Keratinocyte (primary cell): ENCODE measurements around the gene COMT. TPM values are rescaled to one million over a fixed set of nuclear protein-coding genes. Genes with fewer than 3 reads are reported as not detected.

Source experiments
- DNase-seq: peaks from one replicate; pipeline ENCODE4 v3.0.0-alpha.2; 2011; ENCODE audit warnings: low read depth, missing footprints, low spot score
- FAIRE-seq: peaks from 2 replicates; lab custom pipeline; 2011; peaks lifted over from hg19 to GRCh38; lab: Jason Lieb, UNC
- H2AFZ ChIP-seq: 2 replicates; pipeline ENCODE4 v1.6.0; 2012; ENCODE audit warnings: low read length, control low read depth, inconsistent platforms; ENCODE audit not compliant: control insufficient read depth
- H3K27ac ChIP-seq: 2 replicates; pipeline ENCODE4 v1.5.1; 2011; ENCODE audit warnings: low read length; ENCODE audit not compliant: control insufficient read depth, insufficient read depth
- H3K27me3 ChIP-seq: 3 replicates; pipeline ENCODE4 v1.6.0; 2011; ENCODE audit warnings: low read length; ENCODE audit not compliant: control insufficient read depth, insufficient read depth; ENCODE audit errors: extremely low read depth
- H3K36me3 ChIP-seq, 2 experiments: 2 replicates in 1 of 2; 3 replicates in 1 of 2; pipeline ENCODE4 v1.5.1; 2011; ENCODE audit warnings: low read length in 2 of 2, mild to moderate bottlenecking in 1 of 2; ENCODE audit not compliant: control insufficient read depth in 2 of 2, insufficient read depth in 2 of 2; ENCODE audit errors: extremely low read depth in 1 of 2
- H3K4me1 ChIP-seq: 3 replicates; pipeline ENCODE4 v1.5.1; 2011; ENCODE audit warnings: low read length; ENCODE audit not compliant: control insufficient read depth, insufficient read depth; ENCODE audit errors: extremely low read depth
- H3K4me2 ChIP-seq: 3 replicates; pipeline ENCODE4 v1.6.0; 2011; ENCODE audit warnings: low read depth, low read length; ENCODE audit not compliant: control insufficient read depth, insufficient read depth; ENCODE audit errors: extremely low read depth
- H3K4me3 ChIP-seq, 3 experiments: fragments of 200-600 bp in 1 of 3; sonication (generic) in 1 of 3; 2 replicates in 2 of 3; 3 replicates in 1 of 3; pipeline ENCODE4 v1.5.1; 2011 to 2016; ENCODE audit warnings: low read length in 3 of 3, mild to moderate bottlenecking in 3 of 3, control low read depth in 2 of 3, inconsistent platforms in 1 of 3, low read depth in 1 of 3, mixed read lengths in 1 of 3, mixed run types in 1 of 3, moderate library complexity in 1 of 3; ENCODE audit not compliant: control insufficient read depth in 2 of 3, insufficient read depth in 2 of 3; ENCODE audit errors: extremely low read depth in 1 of 3
- H3K79me2 ChIP-seq: 2 replicates; pipeline ENCODE4 v1.6.0; 2012; ENCODE audit warnings: low read length; ENCODE audit not compliant: control insufficient read depth, insufficient read depth
- H3K9ac ChIP-seq: 3 replicates; pipeline ENCODE4 v1.6.0; 2011; ENCODE audit warnings: low read length; ENCODE audit not compliant: control insufficient read depth, insufficient read depth; ENCODE audit errors: extremely low read depth
- H3K9me1 ChIP-seq: 3 replicates; pipeline ENCODE4 v1.6.0; 2011; ENCODE audit warnings: low read length; ENCODE audit not compliant: control insufficient read depth, insufficient read depth; ENCODE audit errors: extremely low read depth
- H3K9me3 ChIP-seq: 2 replicates; pipeline ENCODE4 v1.5.1; 2012; ENCODE audit warnings: low read depth, low read length; ENCODE audit not compliant: control insufficient read depth
- H4K20me1 ChIP-seq: 3 replicates; pipeline ENCODE4 v1.6.0; 2011; ENCODE audit warnings: low read length; ENCODE audit not compliant: control insufficient read depth, insufficient read depth; ENCODE audit errors: extremely low read depth
- CTCF ChIP-seq, 3 experiments: IDR thresholded peaks in 1 of 3; conservative IDR thresholded peaks in 1 of 3; optimal IDR thresholded peaks in 1 of 3; 2 replicates in 2 of 3; 3 replicates in 1 of 3; pipeline versions ENCODE3 to v1.5.1; 2011; ENCODE audit warnings: low read length in 3 of 3, mild to moderate bottlenecking in 3 of 3, moderate library complexity in 2 of 3, control low read depth in 1 of 3, inconsistent platforms in 1 of 3; ENCODE audit not compliant: insufficient read depth in 2 of 3; ENCODE audit errors: extremely low read depth in 1 of 3
- EZH2 ChIP-seq: IDR thresholded peaks from one replicate; pipeline ENCODE4 v1.6.1; 2012; ENCODE audit warnings: inconsistent platforms, mild to moderate bottlenecking, low read length, moderate library complexity
- dilution Hi-C: fragments of 300-500 bp; cut with MboI; formaldehyde crosslinking; loops from one replicate; pipeline ENCODE4 v1.7.0; 2020; ENCODE audit warnings: low sequenced_read_pairs; ENCODE audit not compliant: extremely low pct_ligation_motif_present
- polyA plus RNA-seq, 5 experiments: library from polyadenylated mRNA; depleted of rRNA in 3 of 5; stranded (reverse) in 3 of 5; stranded (forward) in 1 of 5; unstranded in 1 of 5; fragments of >200 nt; gene quantifications; 1 replicate in 1 of 5; 2 replicates in 3 of 5; 3 replicates in 1 of 5; pipeline versions ENCODE4 v1.2.1 to v1.2.3, GENCODE V29; 2011 to 2012; ENCODE audit warnings: missing spikeins in 2 of 5, low read depth in 1 of 5, low replicate concordance in 1 of 5

Gene COMT
- polyA plus RNA-seq, 1 donor (not counting 4 experiments of a cell fraction or from before 2014, with no cell fraction given) = 139 TPM

GRCh38 chr22:19964701-19965386, 23.3 kb downstream of the COMT start:
- Histone ChIP-seq H3K4me1 (peaks cover 28% of the 10 kb centered on the region), H3K27ac (no peak overlapping the region), H2AFZ (no peak overlapping the region), H3K4me2 (no peak overlapping the region), H3K4me3 (no peak overlapping the region), H3K9me3 (no peaks in the 10 kb centered on the region), H3K9ac (no peak overlapping the region), H3K27me3 (no peaks in the 10 kb centered on the region), H3K36me3 (peaks cover 13 to 30% of the 10 kb centered on the region in 2 experiments), H3K79me2 (peaks cover 9% of the 10 kb centered on the region), H3K9me1 (no peaks in the 10 kb centered on the region), H4K20me1 (no peaks in the 10 kb centered on the region)
- no peak for DNase-seq
- dilution Hi-C loops = no loop called here
- no peak for FAIRE-seq
- TF ChIP-seq EZH2 = no peak
- no peak for TF ChIP-seq CTCF (optimal IDR thresholded peaks at IDR 0.05 in 1 of 3, IDR thresholded peaks at IDR 0.05 in 1 of 3, conservative IDR thresholded peaks at IDR 0.05 in 1 of 3; ENCODE audit: extremely low read depth in 1 of 3, insufficient read depth in 2 of 3, low read length in 3 of 3)

- dilution Hi-C loops = no loop called here
- H3K4me2 ChIP-seq = no peak overlapping the region
Measured at GRCh38 chr22:19965771-19966709, 24.5 kb downstream of the COMT start.

More at GRCh38 chr22:19965771-19966709, 24.5 kb downstream of the COMT start:
- Histone ChIP-seq H3K4me1 (peaks cover 25% of the 10 kb centered on the region), H3K9ac (no peak overlapping the region), H2AFZ (no peak overlapping the region), H3K9me3 (no peaks in the 10 kb centered on the region), H3K9me1 (no peaks in the 10 kb centered on the region), H4K20me1 (no peaks in the 10 kb centered on the region), H3K27me3 (no peaks in the 10 kb centered on the region), H3K4me3 (no peak overlapping the region), H3K27ac (no peak overlapping the region), H3K36me3 (peaks cover 13 to 35% of the 10 kb centered on the region in 2 experiments), H3K79me2 (peaks cover 9% of the 10 kb centered on the region)
- no peak for DNase-seq
- no peak for FAIRE-seq
- TF ChIP-seq EZH2 = no peak
- peak; percentile 31 to 39 (median 36) for TF ChIP-seq CTCF (optimal IDR thresholded peaks at IDR 0.05 in 1 of 3, IDR thresholded peaks at IDR 0.05 in 1 of 3, conservative IDR thresholded peaks at IDR 0.05 in 1 of 3; ENCODE audit: extremely low read depth in 1 of 3, insufficient read depth in 2 of 3, low read length in 3 of 3)
